ENCODE data around the gene SAMHD1. TPM values are rescaled to one million over a fixed set of nuclear protein-coding genes. Genes with fewer than 3 reads are reported as not detected.

The SAMHD1 gene
- total and polyA plus RNA-seq, 2 of the 8 experiments (the other 6 are each of a cell fraction or from before 2014, with no cell fraction given) = 22.0 to 37.1 TPM

- TF ChIP-seq CHD7 (IDR thresholded peaks at IDR 0.05; ENCODE audit: insufficient replicate concordance, low read length) (no peak), MAFK (IDR thresholded peaks at IDR 0.05; ENCODE audit: low read depth, low read length) (no peak), SUZ12 (IDR thresholded peaks at IDR 0.05; ENCODE audit: low read length) (no peak), SP4 (IDR thresholded peaks at IDR 0.05; ENCODE audit: low read length) (no peak), RNF2 (IDR thresholded peaks at IDR 0.05; ENCODE audit: borderline replicate concordance, low read depth, low read length, missing control alignments, poor library complexity, severe bottlenecking) (no peak), PHF8 (conservative IDR thresholded peaks at IDR 0.05; ENCODE audit: low read depth, low read length) (no peak), CTBP2 (IDR thresholded peaks at IDR 0.05; ENCODE audit: borderline replicate concordance, insufficient read depth, insufficient read length, low read length) (no peak)
These were observed 102.8 kb downstream of the SAMHD1 start (continued) for GRCh38 chr20:36848677-36849076.
